ENCODE results near the gene ST6GALNAC3. TPM values are rescaled to one million over a fixed set of nuclear protein-coding genes. Genes with fewer than 3 reads are reported as not detected.
"Not testable (repeated sequence)": the region's sequence is repeated elsewhere in the genome, so short reads cannot be mapped to it uniquely, and the experiment has no call there.

Gene ST6GALNAC3
- total RNA-seq, 1 donor from 2014 or later, result 11.0 TPM

GRCh38 chr1:76239470-76239918 lies 164.9 kb downstream of the ST6GALNAC3 start:
- Mint-ChIP-seq H3K9me3 (ENCODE audit: low read depth) (peaks cover 21% of the 10 kb centered on the region), H3K4me3 (ENCODE audit: low read depth) (no peak overlapping the region), H3K36me3 (ENCODE audit: insufficient read depth) (peaks cover 4% of the 10 kb centered on the region), H3K4me1 (ENCODE audit: low read depth) (peaks cover 12% of the 10 kb centered on the region), H3K27me3 (no peaks in the 10 kb centered on the region), H3K27ac (no peak overlapping the region)
- DNase-seq (ENCODE audit: low spot score, unreplicated experiment), result no peak
- TF ChIP-seq CTCF (IDR thresholded peaks at IDR 0.05; ENCODE audit: unreplicated experiment), result no peak

GRCh38 chr1:76240316-76240715 lies 165.8 kb downstream of the ST6GALNAC3 start:
- H3K27me3 Mint-ChIP-seq, result no peaks in the 10 kb centered on the region
- H3K27ac Mint-ChIP-seq, result no peak overlapping the region
- DNase-seq (ENCODE audit: low spot score, unreplicated experiment), result no peak

GRCh38 chr1:76242587-76242986 lies 168.0 kb downstream of the ST6GALNAC3 start:
- not testable (repeated sequence) for DNase-seq (ENCODE audit: low spot score, unreplicated experiment); H3K4me3 Mint-ChIP-seq (ENCODE audit: low read depth)
- H3K4me1 Mint-ChIP-seq (ENCODE audit: low read depth), result peaks cover 22% of the 10 kb centered on the region

More at GRCh38 chr1:76240316-76240715, 165.8 kb downstream of the ST6GALNAC3 start:
- Mint-ChIP-seq H3K4me1 (ENCODE audit: low read depth) (peaks cover 12% of the 10 kb centered on the region), H3K4me3 (ENCODE audit: low read depth) (no peak overlapping the region), H3K9me3 (ENCODE audit: low read depth) (peaks cover 26% of the 10 kb centered on the region), H3K36me3 (ENCODE audit: insufficient read depth) (peaks cover 4% of the 10 kb centered on the region)
- TF ChIP-seq CTCF (IDR thresholded peaks at IDR 0.05; ENCODE audit: unreplicated experiment), result no peak

GRCh38 chr1:76247261-76247852 lies 172.8 kb downstream of the ST6GALNAC3 start:
- Mint-ChIP-seq H3K4me1 (ENCODE audit: low read depth) (peaks cover 23% of the 10 kb centered on the region), H3K27ac (no peak overlapping the region), H3K4me3 (ENCODE audit: low read depth) (no peak overlapping the region), H3K9me3 (ENCODE audit: low read depth) (peaks cover 25% of the 10 kb centered on the region), H3K27me3 (no peaks in the 10 kb centered on the region), H3K36me3 (ENCODE audit: insufficient read depth) (peaks cover 4% of the 10 kb centered on the region)
- TF ChIP-seq CTCF (IDR thresholded peaks at IDR 0.05; ENCODE audit: unreplicated experiment), result no peak
- no peak for DNase-seq (ENCODE audit: low spot score, unreplicated experiment)

More at GRCh38 chr1:76242587-76242986, 168.0 kb downstream of the ST6GALNAC3 start:
- H3K27me3 Mint-ChIP-seq; H3K36me3 Mint-ChIP-seq (ENCODE audit: insufficient read depth); H3K27ac Mint-ChIP-seq: not testable (repeated sequence)
- peaks cover 28% of the 10 kb centered on the region for H3K9me3 Mint-ChIP-seq (ENCODE audit: low read depth)

- Mint-ChIP-seq H3K4me3 (ENCODE audit: low read depth) (no peak overlapping the region), H3K9me3 (ENCODE audit: low read depth) (peaks cover 2% of the 10 kb centered on the region), H3K36me3 (ENCODE audit: insufficient read depth) (no peaks in the 10 kb centered on the region), H3K27me3 (no peaks in the 10 kb centered on the region), H3K27ac (no peak overlapping the region), H3K4me1 (ENCODE audit: low read depth) (peaks cover 23% of the 10 kb centered on the region)
- DNase-seq (ENCODE audit: low spot score, unreplicated experiment), result no peak
- TF ChIP-seq CTCF (IDR thresholded peaks at IDR 0.05; ENCODE audit: unreplicated experiment), result no peak
These were observed 175.7 kb downstream of the ST6GALNAC3 start for GRCh38 chr1:76250271-76250670.

- Mint-ChIP-seq H3K27me3 (no peaks in the 10 kb centered on the region), H3K9me3 (ENCODE audit: low read depth) (no peaks in the 10 kb centered on the region), H3K36me3 (ENCODE audit: insufficient read depth) (no peaks in the 10 kb centered on the region), H3K4me3 (ENCODE audit: low read depth) (no peak overlapping the region), H3K4me1 (ENCODE audit: low read depth) (peaks cover 12% of the 10 kb centered on the region), H3K27ac (no peak overlapping the region)
- no peak for DNase-seq (ENCODE audit: low spot score, unreplicated experiment)
- no peak for TF ChIP-seq CTCF (IDR thresholded peaks at IDR 0.05; ENCODE audit: unreplicated experiment)
These were observed 177.9 kb downstream of the ST6GALNAC3 start for GRCh38 chr1:76252431-76252830.
